GM18511 (cell line): ENCODE measurements around the gene FNBP1L.

Experiments
- ATAC-seq: cut with Tn5 transposase; IDR thresholded peaks from one replicate; pipeline ENCODE4 v1.9.1; 2021; ENCODE audit warnings: mild to moderate bottlenecking, moderate library complexity; ENCODE audit not compliant: unreplicated experiment

Gene FNBP1L

DNA sequence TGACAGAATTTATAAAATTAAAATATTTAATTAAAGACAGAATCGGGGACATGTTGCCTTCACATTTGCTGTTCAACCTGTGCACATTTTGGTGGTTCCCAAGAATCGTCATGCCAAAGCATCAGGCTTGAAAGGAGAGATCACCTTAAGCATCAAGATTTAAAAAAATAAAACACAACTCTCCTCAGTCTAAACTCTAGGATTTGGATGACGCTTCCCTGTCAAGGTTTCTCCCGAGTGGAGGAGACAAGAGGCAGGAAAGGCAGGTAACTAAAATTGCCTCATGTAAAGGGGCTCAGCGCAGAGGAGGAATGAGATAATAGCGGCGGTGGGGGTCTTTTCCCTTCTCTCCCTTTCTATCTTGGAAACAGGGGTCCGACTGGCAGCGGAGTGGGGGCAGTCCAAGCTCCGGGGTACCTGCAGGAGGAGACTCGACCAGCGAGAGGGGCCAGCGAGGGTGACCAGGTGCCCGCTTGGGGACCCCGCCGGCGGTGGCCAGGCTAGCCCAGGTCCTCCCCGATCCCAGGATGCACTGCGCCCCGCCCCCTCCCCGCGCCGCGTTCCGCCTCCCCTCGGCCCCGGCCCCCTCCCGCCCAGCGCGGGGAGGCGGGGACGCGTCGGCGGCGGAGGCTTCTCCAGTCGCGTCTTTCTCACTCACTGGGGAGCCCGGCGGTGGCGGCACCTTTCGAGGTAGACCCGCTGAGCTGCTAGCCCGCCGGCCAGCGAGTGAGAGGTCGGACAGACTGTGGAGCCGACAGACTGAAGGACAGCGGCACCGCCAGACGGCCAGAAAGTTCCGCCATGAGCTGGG lies at the start of gene FNBP1L:
Gene FNBP1L (plus strand): TSS at position 638 of the 811 bp plus-strand sequence. CDS start 164 bp downstream, at position 802.
- peak; percentile 49 for ATAC-seq

GRCh38 chr1:93399781-93400180 lies 48.1 kb upstream of the FNBP1L start:
- ATAC-seq, result no peak

DNA sequence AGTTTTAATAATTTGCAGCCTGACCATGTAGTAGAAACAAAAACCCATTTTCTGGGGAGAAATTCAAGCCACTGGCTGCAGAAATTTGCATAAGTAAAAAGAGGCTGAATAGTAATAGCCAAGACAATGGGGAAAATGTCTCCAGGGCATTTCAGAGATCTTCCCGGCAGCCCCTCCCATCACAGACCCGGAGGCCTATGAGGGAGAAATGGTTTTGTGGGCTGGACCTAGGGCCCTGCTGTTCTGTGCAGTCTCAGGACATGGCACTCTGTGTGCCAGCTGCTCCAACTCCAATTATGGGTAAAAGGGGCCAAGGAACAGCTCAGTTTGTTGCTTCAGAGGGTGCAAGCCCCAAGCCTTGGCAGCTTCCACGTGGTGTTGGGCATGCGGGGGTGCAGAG lies 39.7 kb upstream of the FNBP1L start:
- no peak for ATAC-seq

- no peak for ATAC-seq
These were observed 36.9 kb upstream of the FNBP1L start for GRCh38 chr1:93411000-93411399.

- ATAC-seq, result no peak
These were observed 33.2 kb upstream of the FNBP1L start for GRCh38 chr1:93414749-93415148.

GRCh38 chr1:93415296-93415695 lies 32.6 kb upstream of the FNBP1L start:
- ATAC-seq, result no peak

- ATAC-seq, result no peak
These were observed 31.7 kb upstream of the FNBP1L start for GRCh38 chr1:93416183-93416582.

- ATAC-seq, result no peak
These were observed 28.6 kb upstream of the FNBP1L start for GRCh38 chr1:93419344-93419743.

GRCh38 chr1:93420400-93420799 lies 27.5 kb upstream of the FNBP1L start:
- no peak for ATAC-seq

GRCh38 chr1:93426181-93426580 lies 21.7 kb upstream of the FNBP1L start:
- no peak for ATAC-seq

GRCh38 chr1:93427656-93428055 lies 20.3 kb upstream of the FNBP1L start:
- ATAC-seq, result no peak

GRCh38 chr1:93433407-93433961 lies 14.4 kb upstream of the FNBP1L start:
- ATAC-seq, result no peak

DNA sequence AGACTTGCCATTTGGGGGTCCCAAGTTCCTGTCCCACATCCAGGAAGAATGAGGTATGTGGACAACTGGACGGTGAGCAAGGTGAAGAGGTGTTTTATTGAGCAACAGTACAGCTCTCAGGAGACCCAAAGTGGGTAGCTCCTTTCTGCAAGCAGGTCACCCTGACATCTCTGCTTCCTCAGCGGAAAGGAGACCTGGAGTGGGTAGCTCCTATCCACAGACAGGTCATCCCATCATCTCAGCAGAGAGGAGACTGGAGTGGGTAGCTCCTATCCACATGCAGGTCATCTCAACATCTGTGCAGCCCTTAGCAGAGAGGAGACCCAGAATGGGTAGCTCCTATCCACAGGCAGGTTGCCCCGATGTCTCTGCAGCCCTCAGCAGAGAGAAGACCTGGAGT lies 13.8 kb upstream of the FNBP1L start:
- no peak for ATAC-seq

GRCh38 chr1:93434987-93435386 lies 12.9 kb upstream of the FNBP1L start:
- ATAC-seq, result no peak

DNA sequence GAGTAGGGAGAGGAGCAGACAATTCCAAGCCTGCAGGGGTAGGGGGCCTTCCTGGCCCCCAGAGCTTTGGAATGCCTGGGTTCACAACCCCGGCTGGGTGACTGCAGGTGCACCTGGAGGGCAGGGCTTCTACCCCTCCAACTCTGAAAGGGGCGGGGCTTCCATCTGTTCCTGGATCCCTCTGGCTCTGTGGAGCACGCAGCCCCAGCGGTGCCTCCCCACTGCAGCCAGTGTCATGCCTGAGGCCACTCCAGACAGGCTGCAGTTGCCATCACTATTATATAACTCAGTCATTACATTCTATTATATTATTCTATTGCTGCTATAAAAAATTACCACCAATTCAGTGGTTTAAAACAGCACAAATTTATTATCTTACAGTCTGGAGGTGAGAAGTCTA lies 12.5 kb upstream of the FNBP1L start:
- ATAC-seq, result no peak

DNA sequence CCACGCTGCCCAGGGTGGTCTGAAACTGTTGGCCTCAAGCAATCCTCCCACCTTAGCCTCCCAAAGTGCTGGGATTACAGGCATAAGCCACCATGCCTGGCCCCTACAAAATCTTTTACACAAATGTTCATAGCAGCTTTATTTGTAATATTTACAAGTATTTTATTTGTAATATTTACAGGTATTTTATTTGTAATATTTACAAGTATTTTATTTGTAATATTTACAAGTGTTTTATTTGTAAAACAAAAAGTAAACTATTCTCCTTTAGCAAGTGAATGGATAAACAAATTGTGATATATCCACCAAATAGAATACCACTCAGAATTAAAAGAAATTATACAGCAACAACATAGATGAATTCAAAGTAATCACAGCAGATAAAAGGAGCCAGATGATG lies 11.4 kb upstream of the FNBP1L start:
- no peak for ATAC-seq

DNA sequence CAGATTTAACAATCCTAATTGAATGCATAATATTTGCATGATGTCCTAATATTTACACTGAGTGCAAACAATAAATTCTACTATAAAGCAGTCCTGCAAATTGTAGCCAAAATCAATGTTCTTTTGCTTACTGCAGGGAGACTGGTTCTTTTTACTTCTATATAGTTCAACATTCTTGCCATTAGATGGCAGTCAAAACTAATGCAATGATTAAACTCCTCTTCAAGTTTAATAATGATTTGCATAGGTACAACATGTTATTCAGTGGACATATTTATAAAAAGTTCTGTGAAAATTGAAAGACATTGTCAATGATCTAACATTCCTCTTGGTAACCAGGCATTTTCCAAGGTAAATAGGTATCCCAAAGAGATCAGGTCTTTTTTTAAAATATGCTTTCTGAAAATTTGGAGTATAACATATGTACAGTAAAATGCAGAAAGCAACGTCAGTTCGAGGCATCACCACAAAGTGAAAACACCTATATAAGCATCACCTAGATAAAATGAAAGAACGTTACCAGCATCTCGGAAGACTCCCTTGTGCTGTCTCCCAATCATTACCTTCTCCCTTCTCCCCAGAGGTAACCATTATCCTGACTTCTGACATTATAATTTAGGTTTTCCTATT lies 9.8 kb upstream of the FNBP1L start:
- ATAC-seq, result no peak

DNA sequence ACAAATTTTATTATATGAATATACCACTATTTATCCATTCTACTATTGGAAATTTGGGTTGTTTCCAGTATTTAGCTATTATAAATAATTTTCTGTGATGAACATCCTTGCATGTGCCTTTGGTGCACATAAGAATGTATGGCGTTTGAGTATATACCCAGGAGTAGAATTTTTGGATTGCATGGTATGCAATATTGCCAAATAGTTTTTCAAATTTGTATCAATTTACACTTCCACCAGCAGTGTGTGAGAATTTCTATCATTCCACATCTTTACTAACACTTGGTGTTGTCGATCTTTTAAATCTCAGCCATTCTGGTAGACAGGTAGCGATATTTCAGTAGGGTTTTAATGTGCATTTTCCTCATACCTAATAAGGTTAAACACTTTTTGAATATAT lies 9.2 kb upstream of the FNBP1L start:
- ATAC-seq, result no peak

GRCh38 chr1:93440272-93440671 lies 7.6 kb upstream of the FNBP1L start:
- ATAC-seq, result no peak

GRCh38 chr1:93440706-93441105 lies 7.2 kb upstream of the FNBP1L start:
- ATAC-seq, result no peak

GRCh38 chr1:93441589-93441988 lies 6.3 kb upstream of the FNBP1L start:
- no peak for ATAC-seq

- ATAC-seq, result no peak
These were observed 5.8 kb upstream of the FNBP1L start for GRCh38 chr1:93442008-93442666.
